Measurements from ENCODE around the gene AMN.

The AMN gene

DNA sequence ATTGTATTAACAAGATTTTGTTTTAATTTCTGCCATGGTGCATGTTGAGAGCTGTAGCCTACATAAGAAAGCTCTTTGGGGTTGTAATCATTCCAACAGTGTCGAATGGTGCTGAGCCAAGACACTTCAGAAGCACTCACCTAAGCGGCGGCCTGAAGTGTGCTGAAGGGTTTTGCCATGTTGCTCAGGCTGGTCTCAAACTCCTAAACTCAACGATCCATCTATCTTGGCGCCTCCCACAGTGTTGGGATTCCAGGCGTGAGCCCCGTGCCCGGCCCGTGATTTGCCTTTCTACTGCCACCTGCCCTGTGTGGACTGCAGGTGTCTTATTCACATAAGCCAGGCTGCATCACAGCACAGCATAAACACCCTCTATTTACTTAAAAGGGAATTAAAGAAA is 48.9 kb downstream of the AMN start:
- no peak for DNase-seq

DNA sequence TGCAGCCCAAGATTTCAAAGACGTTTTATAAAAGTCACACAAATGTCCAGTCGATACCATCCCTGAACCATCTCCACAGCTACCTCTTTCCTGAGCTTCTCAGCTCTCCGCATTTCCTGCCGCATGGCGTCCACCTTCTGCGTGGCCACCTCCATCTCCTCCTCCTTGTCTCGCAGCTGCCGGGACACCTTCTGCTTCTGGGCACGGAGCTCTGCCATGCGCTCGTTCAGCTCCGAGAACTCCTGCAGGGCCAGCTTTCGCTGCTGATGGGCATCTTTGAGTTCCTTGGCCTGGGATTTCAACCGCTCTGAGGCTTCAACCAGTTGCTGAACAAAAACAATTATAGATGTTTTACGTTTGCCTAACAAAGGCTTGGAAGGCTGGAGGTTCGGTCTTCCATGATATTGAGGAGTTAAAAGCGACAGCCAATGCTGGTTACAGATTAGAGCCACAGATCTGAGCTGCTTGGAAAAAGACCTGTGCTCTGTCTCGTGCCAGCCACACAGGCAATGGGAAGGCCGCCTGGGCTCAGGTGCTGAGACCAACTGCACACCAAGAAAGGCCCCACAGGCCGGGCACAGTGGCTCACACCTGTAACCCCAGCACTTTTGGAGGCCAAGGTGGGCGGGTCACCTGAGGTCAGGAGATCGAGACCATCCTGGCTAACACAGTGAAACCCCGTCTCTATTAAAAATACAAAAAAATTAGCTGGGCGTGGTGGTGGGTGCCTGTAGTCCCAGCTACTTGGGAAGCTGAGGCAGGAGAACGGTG is 49.6 kb downstream of the AMN start:
- no peak for DNase-seq

DNA sequence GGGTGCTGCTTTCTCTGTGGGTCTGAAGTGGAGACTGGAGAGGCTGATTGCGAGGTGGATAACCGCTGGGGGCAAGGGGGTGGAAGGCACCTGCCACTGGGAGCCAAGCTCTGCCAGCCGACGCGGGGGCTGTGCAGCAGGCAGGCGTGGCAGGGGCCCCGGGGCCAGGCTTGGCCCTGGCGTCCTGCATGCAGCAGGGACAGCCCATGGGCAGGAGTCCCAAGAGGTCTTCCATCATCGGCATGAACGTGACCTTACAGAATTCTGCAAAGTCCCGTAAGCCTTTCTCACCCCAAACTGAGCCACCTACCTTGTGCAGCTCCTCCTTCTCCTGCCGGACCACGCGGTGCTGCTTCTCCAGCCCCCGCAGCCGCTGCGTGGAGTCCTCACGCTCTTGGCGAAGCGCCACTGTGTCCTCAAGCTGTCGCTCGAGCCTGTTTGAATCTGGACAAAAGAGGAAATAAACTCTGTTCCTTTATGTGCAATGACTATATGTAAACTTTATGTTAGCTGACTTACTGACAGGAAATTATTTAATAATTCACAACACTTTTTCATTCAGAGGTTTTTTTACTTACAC is 51.3 kb downstream of the AMN start:
- no peak for DNase-seq

DNA sequence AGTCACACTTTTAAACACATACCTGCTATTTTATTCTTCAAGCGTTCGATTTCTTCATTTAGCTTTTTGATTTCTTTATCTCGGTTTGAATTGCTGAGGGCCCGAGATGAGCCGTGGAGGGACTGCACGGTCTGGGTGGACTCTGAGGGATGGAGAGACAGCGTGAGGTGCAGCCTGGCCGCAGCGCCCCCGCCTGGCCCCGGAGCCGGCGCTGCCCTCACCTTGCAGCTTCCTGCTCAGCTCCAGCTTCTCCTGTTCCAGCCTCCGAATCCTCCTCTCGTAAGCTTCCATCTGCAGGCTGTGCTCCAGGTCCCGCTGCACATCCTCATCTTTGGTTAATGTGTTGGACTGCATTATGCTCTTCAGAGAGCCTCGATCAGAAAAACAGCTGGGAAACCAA is 53.2 kb downstream of the AMN start:
- DNase-seq = no peak

DNA sequence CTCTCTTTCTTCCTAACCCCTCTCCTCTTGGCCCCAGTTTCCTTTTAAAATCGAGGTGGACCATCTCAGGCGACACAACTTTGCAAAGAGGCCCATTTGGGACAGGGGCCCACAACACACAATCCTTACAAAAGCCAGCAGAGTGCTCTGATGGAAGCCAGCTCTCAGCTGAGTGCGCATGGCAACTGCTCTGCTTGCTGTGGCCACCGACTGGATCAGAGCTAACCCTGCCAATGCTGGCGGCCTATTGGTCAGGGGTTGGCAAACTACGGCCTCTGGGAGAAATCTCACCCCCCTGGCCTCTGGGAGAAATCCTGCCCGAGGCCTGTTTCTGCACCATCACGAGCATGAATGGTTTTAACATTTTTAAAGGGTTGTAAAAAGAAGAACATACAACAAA is 55.0 kb downstream of the AMN start:
- no peak for DNase-seq

DNA sequence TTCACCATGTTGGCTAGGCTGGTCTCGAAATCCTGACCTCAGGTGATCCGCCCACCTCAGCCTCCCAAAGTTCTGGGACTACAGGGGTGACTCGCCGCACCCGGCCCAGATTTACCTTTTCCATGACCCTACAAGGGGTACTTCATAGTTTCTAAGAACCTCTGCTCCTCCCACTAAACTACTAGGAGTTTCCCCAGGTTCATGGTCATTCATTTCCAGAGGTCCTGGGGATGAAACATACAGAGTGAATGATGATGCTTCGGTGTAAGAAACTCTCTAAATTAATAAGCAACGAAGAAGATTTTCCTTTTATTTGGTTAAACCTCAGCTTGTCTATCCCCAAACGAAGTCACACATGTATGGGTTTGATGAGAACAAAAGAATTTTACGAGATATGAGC is 56.9 kb downstream of the AMN start:
- DNase-seq = no peak

DNA sequence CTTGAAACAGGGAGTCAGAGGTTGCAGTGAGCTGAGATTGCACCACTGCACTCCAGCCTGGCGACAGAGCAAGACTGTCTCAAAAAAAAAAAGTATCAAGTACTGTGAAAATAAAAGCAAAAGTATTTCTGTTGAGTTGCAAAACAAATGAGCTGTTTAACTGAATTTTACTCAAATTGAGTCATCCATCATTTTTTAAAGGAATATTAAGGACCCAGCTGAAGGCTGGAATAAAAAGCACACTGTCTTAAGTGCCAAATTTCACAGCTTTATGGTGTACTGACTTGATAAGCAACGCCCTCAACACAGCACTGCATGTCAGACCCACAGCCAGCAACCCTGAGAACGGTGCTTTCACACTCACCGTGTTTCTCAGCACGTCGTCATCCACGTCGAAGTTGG is 57.9 kb downstream of the AMN start:
- DNase-seq = no peak
